ENCODE measurements around the gene ADAM19. TPM values are rescaled to one million over a fixed set of nuclear protein-coding genes. Genes with fewer than 3 reads are reported as not detected.

The ADAM19 gene
- polyA plus RNA-seq, 4 donors = 0.67 to 6.5 (median 2.2) TPM

DNA sequence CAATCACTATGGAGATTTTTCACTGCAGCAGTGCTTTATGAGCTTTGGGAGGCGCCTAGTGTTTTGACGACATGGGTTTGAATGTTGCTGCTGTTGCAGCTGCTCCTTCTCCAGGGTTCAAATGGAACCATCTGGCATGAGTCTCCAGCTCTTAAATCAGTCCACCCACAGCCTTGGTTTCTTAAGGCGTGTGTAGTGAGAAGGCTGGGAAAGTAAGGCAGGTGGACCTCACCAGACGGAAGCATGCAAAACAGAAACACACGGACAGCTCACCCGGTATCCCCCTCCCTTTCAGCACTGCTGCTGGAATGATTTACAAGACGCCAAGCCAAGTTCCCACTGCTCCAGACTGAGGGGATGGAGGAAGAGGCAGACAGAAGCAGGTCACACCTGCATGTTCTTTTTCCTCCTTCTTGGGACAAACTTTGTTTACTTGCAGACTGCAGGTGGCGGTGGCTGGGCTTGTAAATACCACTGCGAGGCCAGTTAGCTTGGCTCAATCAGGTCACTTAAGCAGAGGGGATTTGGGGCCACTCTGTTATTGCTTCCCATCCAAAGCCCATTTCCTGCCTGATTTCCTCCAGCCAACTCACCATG is 47.4 kb downstream of the ADAM19 start:
- peak in 1 of 2 donors; percentile 57 for DNase-seq
- Histone ChIP-seq H3K4me1 (ENCODE audit: control insufficient read depth in 3 of 3, insufficient read depth in 2 of 3, low read depth in 1 of 3, low read length in 2 of 3) (peaks cover 0 to 9% (median 0%) of the 10 kb centered on the region in 3 donors), H3K27ac (ENCODE audit: low read depth in 1 of 3, low read length in 2 of 3) (peak overlapping the region in 2 of 3 donors; percentile 32 to 49), H3K9me3 (ENCODE audit: control insufficient read depth in 2 of 2, insufficient read depth in 1 of 2, low read depth in 1 of 2, low read length in 1 of 2) (no peaks in the 10 kb centered on the region), H3K27me3 (ENCODE audit: control insufficient read depth in 3 of 3, insufficient read depth in 3 of 3, low read length in 3 of 3) (no peaks in the 10 kb centered on the region), H3K4me3 (ENCODE audit: low read depth in 1 of 3, low read length in 3 of 3) (no peak overlapping the region), H3K36me3 (ENCODE audit: control insufficient read depth in 3 of 3, insufficient read depth in 2 of 3, low read depth in 1 of 3, low read length in 3 of 3) (peaks cover 0 to 10% (median 0%) of the 10 kb centered on the region in 3 donors)
- FAIRE-seq = no peak
- 24 to 38% (median 32%) methylated on average over 9 of the region's 9 CpGs for WGBS, 3 donors

DNA sequence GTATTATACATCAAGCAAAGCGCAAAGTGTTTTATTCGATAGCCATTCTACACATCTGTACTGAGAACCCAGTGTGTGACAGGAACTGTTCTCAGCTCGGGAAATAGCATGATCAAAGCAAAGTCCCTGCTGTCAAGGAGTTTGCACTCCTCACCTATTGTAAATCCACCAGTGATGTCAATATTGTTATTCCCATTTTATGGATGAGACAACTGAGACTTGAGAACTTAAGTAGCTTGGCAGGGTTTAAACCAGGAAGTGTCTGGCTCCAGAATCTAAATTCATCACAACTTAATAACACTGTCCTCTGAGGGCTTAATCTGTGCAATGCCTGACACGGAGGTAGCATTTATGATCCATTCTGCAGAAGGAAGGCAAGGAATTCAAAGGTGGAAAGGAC is 50.7 kb downstream of the ADAM19 start:
- H3K4me1 ChIP-seq (ENCODE audit: control insufficient read depth in 3 of 3, insufficient read depth in 2 of 3, low read depth in 1 of 3, low read length in 2 of 3) = peaks cover 0 to 9% (median 0%) of the 10 kb centered on the region in 3 donors
- H3K36me3 ChIP-seq (ENCODE audit: control insufficient read depth in 3 of 3, insufficient read depth in 2 of 3, low read depth in 1 of 3, low read length in 3 of 3) = no peaks in the 10 kb centered on the region
- DNase-seq = no peak
- no peak overlapping the region for H3K4me3 ChIP-seq (ENCODE audit: low read depth in 1 of 3, low read length in 3 of 3)
- 82 to 86% (median 84%) methylated on average over 4 of the region's 4 CpGs for WGBS, 3 donors
- H3K27ac ChIP-seq (ENCODE audit: low read depth in 1 of 3, low read length in 2 of 3) = no peak overlapping the region
- no peaks in the 10 kb centered on the region for H3K9me3 ChIP-seq (ENCODE audit: control insufficient read depth in 2 of 2, insufficient read depth in 1 of 2, low read depth in 1 of 2, low read length in 1 of 2)
- H3K27me3 ChIP-seq (ENCODE audit: control insufficient read depth in 3 of 3, insufficient read depth in 3 of 3, low read length in 3 of 3) = no peaks in the 10 kb centered on the region
- no peak for FAIRE-seq

DNA sequence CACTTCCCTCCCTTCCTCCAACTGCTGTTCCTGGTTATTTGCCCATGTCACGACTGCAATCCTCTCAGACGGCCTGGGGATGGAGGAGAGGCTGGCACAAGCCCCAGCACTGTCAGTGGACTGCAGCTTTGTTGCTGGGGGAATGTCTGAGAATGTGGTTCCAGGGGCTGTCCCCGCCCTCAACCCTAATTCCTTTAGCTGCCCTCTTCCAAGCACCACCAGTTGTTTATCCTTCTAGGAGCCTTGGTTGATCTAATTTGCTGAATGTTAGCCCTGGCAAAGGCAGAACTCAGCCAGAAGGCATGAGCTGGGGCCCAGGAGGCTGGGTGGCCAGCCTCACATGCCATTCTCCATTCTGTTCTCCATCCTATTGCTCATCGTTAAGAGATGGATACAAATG is 51.6 kb downstream of the ADAM19 start:
- Histone ChIP-seq H3K4me1 (ENCODE audit: control insufficient read depth in 3 of 3, insufficient read depth in 2 of 3, low read depth in 1 of 3, low read length in 2 of 3) (peaks cover 0 to 9% (median 0%) of the 10 kb centered on the region in 3 donors), H3K27ac (ENCODE audit: low read depth in 1 of 3, low read length in 2 of 3) (peak overlapping the region in 1 of 3 donors; percentile 4), H3K36me3 (ENCODE audit: control insufficient read depth in 3 of 3, insufficient read depth in 2 of 3, low read depth in 1 of 3, low read length in 3 of 3) (peaks cover 0 to 6% (median 0%) of the 10 kb centered on the region in 3 donors), H3K27me3 (ENCODE audit: control insufficient read depth in 3 of 3, insufficient read depth in 3 of 3, low read length in 3 of 3) (no peaks in the 10 kb centered on the region), H3K9me3 (ENCODE audit: control insufficient read depth in 2 of 2, insufficient read depth in 1 of 2, low read depth in 1 of 2, low read length in 1 of 2) (no peaks in the 10 kb centered on the region), H3K4me3 (ENCODE audit: low read depth in 1 of 3, low read length in 3 of 3) (no peak overlapping the region)
- WGBS, 3 donors = 81 to 89% (median 84%) methylated on average over 4 of the region's 4 CpGs
- FAIRE-seq (no peak), DNase-seq (no peak)

DNA sequence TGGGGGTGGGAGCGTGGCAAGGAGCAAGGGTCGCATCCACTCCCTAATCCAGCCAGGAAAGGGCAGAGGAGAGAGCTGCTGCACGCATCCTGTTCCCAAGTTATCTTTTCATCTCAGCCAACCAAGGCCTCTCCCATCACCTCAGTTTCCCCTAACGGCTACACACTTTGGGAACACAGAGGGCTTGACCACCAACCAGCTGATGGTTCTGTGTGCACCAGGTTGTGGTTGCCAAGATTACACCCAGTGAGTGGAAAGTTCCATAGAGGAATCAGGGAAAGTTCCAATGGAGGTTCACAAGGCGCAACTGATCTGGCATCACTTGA is 53.9 kb downstream of the ADAM19 start:
- no peaks in the 10 kb centered on the region for H3K27me3 ChIP-seq (ENCODE audit: control insufficient read depth in 3 of 3, insufficient read depth in 3 of 3, low read length in 3 of 3)
- peaks cover 0 to 3% (median 0%) of the 10 kb centered on the region in 3 donors for H3K4me1 ChIP-seq (ENCODE audit: control insufficient read depth in 3 of 3, insufficient read depth in 2 of 3, low read depth in 1 of 3, low read length in 2 of 3)
- peaks cover 0 to 10% (median 0%) of the 10 kb centered on the region in 3 donors for H3K36me3 ChIP-seq (ENCODE audit: control insufficient read depth in 3 of 3, insufficient read depth in 2 of 3, low read depth in 1 of 3, low read length in 3 of 3)
- DNase-seq (no peak), FAIRE-seq (no peak)
- WGBS, 3 donors = 45 to 81% (median 76%) methylated on average over 5 of the region's 5 CpGs
- H3K9me3 ChIP-seq (ENCODE audit: control insufficient read depth in 2 of 2, insufficient read depth in 1 of 2, low read depth in 1 of 2, low read length in 1 of 2) = no peaks in the 10 kb centered on the region
- H3K27ac ChIP-seq (ENCODE audit: low read depth in 1 of 3, low read length in 2 of 3) = peak overlapping the region in 1 of 3 donors; percentile 72
- H3K4me3 ChIP-seq (ENCODE audit: low read depth in 1 of 3, low read length in 3 of 3) = no peak overlapping the region

DNA sequence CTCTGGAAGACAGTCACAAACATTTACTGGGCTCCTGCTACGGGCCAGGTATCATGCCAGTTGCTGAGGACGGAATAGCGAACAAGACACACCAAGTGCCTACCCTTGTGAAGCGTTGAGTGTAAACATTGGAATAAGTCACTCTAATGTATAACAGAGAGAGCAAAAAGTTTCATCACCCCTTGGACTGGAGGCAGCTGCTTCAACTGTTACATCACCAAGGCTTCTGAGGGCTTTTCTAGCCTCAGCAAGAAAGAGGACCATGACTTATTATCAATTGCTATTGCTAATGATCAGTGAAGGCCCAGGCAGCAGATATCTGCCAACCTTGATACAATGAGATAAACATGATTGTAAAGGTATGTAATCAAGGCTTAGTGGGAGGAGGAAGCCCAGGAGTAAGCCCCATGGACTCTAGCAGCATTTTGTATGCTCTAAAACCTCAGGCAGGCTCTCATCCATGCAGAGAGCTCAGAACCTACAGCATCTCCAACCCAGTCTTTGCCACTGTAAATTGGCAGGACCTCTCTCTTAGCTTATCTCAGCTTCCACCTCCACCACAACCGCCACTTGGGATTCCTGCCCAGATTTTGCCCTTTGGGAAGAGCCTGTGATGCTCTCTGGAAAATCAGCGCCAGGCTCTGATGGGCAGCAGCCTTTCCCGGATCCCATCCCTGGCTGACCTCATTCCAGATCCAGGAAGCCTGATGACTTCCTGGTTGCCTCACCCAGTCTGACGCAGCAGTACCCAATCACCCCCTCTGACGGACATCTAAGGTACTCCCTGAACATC is 54.5 kb downstream of the ADAM19 start:
- H3K9me3 ChIP-seq (ENCODE audit: control insufficient read depth in 2 of 2, insufficient read depth in 1 of 2, low read depth in 1 of 2, low read length in 1 of 2) = no peaks in the 10 kb centered on the region
- peak overlapping the region in 1 of 3 donors; percentile 72 for H3K27ac ChIP-seq (ENCODE audit: low read depth in 1 of 3, low read length in 2 of 3)
- peaks cover 0 to 3% (median 0%) of the 10 kb centered on the region in 3 donors for H3K4me1 ChIP-seq (ENCODE audit: control insufficient read depth in 3 of 3, insufficient read depth in 2 of 3, low read depth in 1 of 3, low read length in 2 of 3)
- DNase-seq (peak in 1 of 2 donors; percentile 51), FAIRE-seq (no peak)
- no peak overlapping the region for H3K4me3 ChIP-seq (ENCODE audit: low read depth in 1 of 3, low read length in 3 of 3)
- WGBS, 3 donors = 54 to 68% (median 60%) methylated on average over 9 of the region's 9 CpGs
- peaks cover 0 to 10% (median 0%) of the 10 kb centered on the region in 3 donors for H3K36me3 ChIP-seq (ENCODE audit: control insufficient read depth in 3 of 3, insufficient read depth in 2 of 3, low read depth in 1 of 3, low read length in 3 of 3)
- H3K27me3 ChIP-seq (ENCODE audit: control insufficient read depth in 3 of 3, insufficient read depth in 3 of 3, low read length in 3 of 3) = no peaks in the 10 kb centered on the region

DNA sequence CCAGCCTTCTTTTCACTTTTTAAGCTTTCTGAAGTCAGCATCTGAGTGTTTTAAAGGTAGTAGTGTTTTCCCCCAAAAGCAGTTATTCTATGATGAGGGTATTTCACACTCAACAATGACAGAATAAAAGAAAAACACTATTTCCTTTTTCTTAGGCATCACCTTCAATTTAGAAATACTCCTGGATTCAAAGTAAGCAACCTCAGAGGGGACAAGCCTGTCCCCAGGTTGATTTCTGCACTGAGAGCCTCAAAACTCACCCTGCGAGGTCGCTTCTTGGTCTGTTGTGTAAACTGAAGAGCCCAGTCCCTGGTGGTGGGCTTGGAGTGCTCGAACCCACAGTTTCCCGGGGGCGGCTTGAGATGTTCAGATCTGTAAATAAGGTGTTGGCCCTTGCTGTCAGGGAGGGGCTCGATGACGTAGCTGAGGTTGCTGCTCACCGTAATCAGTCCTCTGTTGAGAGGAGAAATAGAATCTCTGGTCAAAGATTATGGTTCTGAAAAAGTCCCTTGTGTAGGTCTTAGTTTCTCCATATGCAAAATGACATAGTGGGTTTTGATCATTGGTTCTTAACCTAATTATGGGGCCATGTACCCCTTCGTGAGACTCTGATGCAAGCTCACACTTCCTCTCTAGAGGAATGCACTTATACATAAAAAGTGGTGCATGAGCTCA is 55.9 kb downstream of the ADAM19 start:
- WGBS, 3 donors = 80 to 87% (median 82%) methylated on average over 9 of the region's 9 CpGs
- peaks cover 0 to 10% (median 0%) of the 10 kb centered on the region in 3 donors for H3K36me3 ChIP-seq (ENCODE audit: control insufficient read depth in 3 of 3, insufficient read depth in 2 of 3, low read depth in 1 of 3, low read length in 3 of 3)
- DNase-seq = no peak
- no peaks in the 10 kb centered on the region for H3K9me3 ChIP-seq (ENCODE audit: control insufficient read depth in 2 of 2, insufficient read depth in 1 of 2, low read depth in 1 of 2, low read length in 1 of 2)
- H3K4me1 ChIP-seq (ENCODE audit: control insufficient read depth in 3 of 3, insufficient read depth in 2 of 3, low read depth in 1 of 3, low read length in 2 of 3) = peaks cover 0 to 3% (median 0%) of the 10 kb centered on the region in 3 donors
- no peak overlapping the region for H3K4me3 ChIP-seq (ENCODE audit: low read depth in 1 of 3, low read length in 3 of 3)
- no peaks in the 10 kb centered on the region for H3K27me3 ChIP-seq (ENCODE audit: control insufficient read depth in 3 of 3, insufficient read depth in 3 of 3, low read length in 3 of 3)
- FAIRE-seq = no peak
- H3K27ac ChIP-seq (ENCODE audit: low read depth in 1 of 3, low read length in 2 of 3) = peak overlapping the region in 1 of 3 donors; percentile 64

DNA sequence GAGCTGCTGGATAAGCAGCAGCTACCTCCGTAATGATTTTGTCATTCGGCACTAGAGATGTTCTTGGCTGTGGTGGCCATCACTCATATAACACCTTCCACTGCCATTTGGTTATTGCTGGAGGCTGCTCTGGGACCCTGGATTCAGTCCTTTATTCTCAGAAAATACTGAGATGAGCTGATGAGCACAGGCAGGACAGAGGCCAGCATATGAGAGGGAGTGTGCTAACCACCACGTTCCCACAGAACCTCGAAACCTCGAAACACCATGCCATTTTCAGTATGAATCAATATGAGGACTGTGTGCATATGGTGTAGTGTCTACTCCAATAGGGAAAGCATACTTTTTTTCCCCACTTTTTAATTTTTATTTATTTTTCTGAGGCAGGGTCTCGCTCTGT is 56.6 kb downstream of the ADAM19 start:
- peak overlapping the region in 1 of 3 donors; percentile 69 for H3K27ac ChIP-seq (ENCODE audit: low read depth in 1 of 3, low read length in 2 of 3)
- H3K4me1 ChIP-seq (ENCODE audit: control insufficient read depth in 3 of 3, insufficient read depth in 2 of 3, low read depth in 1 of 3, low read length in 2 of 3) = peaks cover 0 to 3% (median 0%) of the 10 kb centered on the region in 3 donors
- no peaks in the 10 kb centered on the region for H3K9me3 ChIP-seq (ENCODE audit: control insufficient read depth in 2 of 2, insufficient read depth in 1 of 2, low read depth in 1 of 2, low read length in 1 of 2)
- DNase-seq = no peak
- H3K36me3 ChIP-seq (ENCODE audit: control insufficient read depth in 3 of 3, insufficient read depth in 2 of 3, low read depth in 1 of 3, low read length in 3 of 3) = peaks cover 0 to 10% (median 0%) of the 10 kb centered on the region in 3 donors
- no peak overlapping the region for H3K4me3 ChIP-seq (ENCODE audit: low read depth in 1 of 3, low read length in 3 of 3)
- WGBS, 3 donors = 69 to 94% (median 87%) methylated on average over 6 of the region's 6 CpGs
- no peak for FAIRE-seq
- no peaks in the 10 kb centered on the region for H3K27me3 ChIP-seq (ENCODE audit: control insufficient read depth in 3 of 3, insufficient read depth in 3 of 3, low read length in 3 of 3)

DNA sequence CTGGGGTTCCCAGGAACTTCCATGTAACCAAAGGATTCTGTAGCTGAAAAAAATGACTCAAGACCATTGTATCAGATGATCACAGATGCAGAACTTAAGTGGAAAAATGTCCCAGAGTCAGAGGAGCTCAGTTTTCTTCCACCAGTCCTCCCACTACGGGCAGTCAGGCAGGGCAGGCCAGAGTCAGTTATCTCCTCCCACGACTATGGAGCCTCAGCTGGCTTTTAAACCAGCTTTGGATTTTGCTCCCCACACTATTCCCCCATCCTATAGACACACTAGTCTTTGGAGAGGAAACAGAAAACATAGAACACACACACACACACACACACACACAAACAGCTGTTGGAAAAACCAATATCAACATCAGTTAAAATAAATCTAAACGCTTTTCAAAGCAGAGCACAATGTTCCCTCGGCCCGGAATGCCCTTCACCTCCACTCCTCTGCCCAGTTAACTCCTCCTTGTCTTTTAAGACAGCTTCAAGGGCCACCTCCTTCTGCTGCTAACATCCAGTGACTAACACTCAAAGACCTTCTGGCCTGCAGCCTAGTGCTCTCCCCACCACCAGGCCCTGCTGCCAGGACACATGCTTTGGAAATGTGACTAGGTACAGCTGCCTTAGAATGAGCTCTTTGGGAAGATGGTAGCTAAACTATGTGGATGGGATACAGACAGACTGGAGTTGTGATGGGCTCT is 58.8 kb downstream of the ADAM19 start:
- 55 to 75% (median 64%) methylated on average over 5 of the region's 5 CpGs for WGBS, 3 donors
- DNase-seq = no peak
- Histone ChIP-seq H3K4me3 (ENCODE audit: low read depth in 1 of 3, low read length in 3 of 3) (no peak overlapping the region), H3K36me3 (ENCODE audit: control insufficient read depth in 3 of 3, insufficient read depth in 2 of 3, low read depth in 1 of 3, low read length in 3 of 3) (peaks cover 0 to 15% (median 0%) of the 10 kb centered on the region in 3 donors), H3K4me1 (ENCODE audit: control insufficient read depth in 3 of 3, insufficient read depth in 2 of 3, low read depth in 1 of 3, low read length in 2 of 3) (peaks cover 0 to 6% (median 0%) of the 10 kb centered on the region in 3 donors), H3K27ac (ENCODE audit: low read depth in 1 of 3, low read length in 2 of 3) (peak overlapping the region in 1 of 3 donors; percentile 79), H3K9me3 (ENCODE audit: control insufficient read depth in 2 of 2, insufficient read depth in 1 of 2, low read depth in 1 of 2, low read length in 1 of 2) (no peaks in the 10 kb centered on the region), H3K27me3 (ENCODE audit: control insufficient read depth in 3 of 3, insufficient read depth in 3 of 3, low read length in 3 of 3) (no peaks in the 10 kb centered on the region)
- no peak for FAIRE-seq

Data from small intestine (tissue), 7 donors.